ENCODE data around the gene ALG6.

Gene ALG6

GRCh38 chr1:63367215-63368103 lies at the start of gene ALG6:
TSS of gene ALG6 (plus strand) at chr1:63367627. CDS start at chr1:63370978, 3,351 bp downstream.
- DNase-seq (ENCODE audit: low read depth, low spot score), result peak; percentile 82

- no peak for DNase-seq (ENCODE audit: low read depth, low spot score)
Observed at GRCh38 chr1:63317817-63318152, 49.6 kb upstream of the ALG6 start.

DNA sequence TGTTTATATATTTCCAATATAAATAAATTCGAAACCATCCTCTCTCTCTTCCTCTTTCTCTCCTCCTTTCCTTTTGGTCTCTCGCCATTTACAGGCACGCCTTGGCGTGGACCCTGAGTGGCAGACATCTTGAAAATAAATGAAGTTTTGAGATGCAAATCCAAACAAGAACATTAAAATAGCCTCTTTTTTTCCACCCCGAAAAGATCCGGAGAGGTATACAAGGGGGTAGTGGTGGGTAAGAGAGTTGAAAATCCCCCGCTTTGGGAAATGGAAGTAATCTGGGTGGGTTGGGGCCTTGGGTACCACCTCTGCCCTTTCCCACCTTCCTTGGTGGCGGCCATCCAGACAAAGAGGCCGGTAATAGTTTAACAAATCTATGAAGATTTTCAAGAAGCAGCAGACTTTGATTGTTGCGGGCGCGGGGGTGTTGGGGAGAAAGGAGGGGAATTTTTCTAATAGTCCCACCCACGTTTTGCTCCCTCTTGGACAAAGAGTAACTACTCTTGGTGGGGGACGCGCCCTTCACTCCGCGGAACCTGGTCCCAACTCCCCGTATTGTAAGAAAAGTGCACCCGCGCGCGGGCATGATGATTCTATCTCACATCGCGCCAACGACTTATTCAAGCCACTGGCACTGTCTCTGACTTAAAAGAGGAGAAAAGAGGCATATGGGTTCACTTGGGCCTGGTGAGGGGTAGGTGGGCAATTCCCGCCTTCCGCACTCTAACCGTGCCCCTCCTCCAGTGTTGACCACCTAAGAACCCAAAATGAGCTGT lies 49.0 kb upstream of the ALG6 start:
- DNase-seq (ENCODE audit: low read depth, low spot score), result no peak

DNA sequence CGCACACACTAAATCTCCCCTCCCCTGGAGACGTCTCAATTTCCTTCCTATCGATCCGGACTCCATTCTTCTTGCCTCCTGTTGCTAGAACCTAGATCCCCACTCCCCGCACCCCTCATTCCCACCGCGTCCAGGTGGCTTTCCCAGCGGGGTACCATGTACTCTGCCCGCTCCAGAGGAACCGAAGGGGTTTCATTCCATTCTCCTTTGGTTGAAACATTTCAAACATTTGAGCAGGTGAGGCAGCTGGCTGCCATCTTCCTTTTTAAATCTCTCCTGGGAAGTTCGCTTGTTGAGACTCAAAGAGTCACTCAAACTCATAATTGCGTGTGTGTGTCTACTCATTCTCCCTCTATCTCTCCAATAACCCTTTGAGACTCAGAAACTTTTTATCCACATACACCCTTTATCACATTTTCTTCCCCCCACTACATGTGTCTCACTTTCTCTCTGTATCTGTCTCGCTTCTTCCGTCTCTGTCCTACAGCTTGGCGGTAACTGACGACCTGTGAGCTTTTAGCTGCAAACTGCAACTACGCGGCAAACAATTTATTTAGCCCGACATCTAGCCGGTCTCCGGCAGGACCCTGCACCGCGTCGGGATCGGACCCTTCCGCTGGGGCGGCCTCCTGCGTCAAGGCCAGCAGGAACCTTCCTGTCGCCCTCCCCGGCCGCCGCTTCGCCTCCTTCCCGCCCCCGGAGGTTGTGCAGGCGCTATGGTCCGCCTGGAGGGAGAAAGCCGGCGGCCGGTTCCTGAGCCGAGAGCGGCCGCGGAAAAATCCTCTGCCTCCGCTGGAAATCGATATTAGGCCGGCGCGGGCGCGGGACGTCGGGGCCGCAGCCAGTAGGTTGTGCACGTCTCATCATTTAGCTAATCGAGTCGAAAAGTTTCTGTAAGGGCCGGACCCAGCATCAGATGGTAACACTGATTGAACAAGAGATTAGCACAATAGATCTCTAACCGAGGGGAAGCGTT lies 48.1 kb upstream of the ALG6 start:
- DNase-seq (ENCODE audit: low read depth, low spot score), result no peak

DNA sequence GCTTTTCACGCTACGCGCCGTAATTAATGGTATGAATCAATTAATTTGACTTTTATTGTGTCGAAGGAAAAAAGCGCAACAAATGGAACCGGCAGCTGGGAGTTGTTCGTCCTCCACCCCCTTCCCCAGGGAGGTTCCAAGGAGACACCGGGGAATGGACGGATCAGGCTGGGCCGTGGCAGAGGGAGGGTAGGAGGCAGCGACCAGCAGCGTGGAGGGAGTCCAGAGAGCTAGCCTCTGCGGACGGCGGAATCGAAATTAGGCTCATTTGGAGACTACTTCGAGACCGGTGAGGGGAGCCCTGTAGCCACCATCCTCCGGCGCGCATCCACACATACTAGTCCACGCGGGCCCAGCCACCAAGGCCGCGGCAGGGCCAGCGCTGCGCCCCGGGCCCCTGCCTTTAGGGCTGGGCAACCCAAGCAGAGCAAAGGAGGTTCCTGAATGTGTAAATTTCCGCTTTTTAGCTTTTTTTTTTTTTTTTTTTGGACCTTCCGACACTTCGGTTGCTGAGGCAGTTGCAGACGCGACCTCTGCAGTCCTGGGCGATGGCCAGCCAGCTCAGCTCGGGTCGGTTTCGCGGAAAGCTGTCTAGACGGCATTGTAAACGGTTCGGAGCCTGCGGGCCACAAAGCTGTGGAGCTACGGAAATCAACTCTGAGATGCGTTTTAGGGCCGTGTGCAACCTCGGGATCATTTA lies 47.3 kb upstream of the ALG6 start:
- no peak for DNase-seq (ENCODE audit: low read depth, low spot score)

DNA sequence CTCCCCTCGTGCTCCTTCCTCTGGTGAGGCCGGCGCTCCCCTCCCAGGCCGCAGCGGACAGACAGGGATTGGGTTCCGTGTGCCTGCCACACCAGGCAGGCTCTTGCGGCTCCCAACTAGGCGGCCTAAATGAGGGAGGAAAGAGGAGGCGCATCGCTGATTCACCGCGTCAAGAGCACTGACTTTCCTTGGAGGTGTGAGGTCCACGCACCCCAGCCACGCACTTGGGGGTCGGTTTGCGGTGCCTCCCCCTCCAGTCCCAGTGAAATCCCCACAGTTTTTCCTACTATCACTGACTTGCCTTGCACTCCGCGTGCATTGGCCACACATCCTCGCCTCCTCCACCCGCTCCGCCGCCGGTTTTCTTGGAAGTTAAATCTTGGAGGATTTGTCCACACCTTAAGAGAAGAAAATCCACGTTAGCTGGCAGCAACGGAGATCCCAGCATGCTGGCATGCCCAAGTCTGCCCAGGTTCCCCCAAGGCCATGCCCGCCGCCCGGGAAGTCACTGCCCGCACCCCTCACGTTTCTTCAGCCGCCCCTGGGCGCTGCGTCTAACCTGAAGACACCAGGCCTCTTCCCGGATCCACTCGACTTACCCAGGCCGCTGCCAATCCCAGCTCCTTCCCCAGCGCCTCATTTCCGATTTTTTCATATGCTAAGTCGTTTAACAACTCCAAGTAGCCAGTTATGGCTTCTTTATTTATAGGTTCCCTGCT lies 46.2 kb upstream of the ALG6 start:
- DNase-seq (ENCODE audit: low read depth, low spot score), result no peak

DNA sequence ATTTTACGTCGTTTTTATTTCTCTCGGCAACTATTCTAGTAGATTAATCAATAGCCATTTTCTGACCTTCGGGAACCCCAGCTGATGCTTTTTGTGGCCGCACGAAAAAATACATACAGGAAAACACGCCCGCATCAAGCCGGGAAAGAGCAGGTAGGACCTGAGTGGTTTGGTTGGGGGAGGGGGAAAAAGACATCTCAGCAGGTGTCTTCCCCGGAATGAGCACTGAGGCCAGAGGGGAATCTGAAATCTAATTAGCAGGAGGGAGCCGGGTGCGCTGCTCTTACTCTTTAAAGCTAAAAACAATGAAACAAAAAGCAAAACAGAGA lies 45.7 kb upstream of the ALG6 start:
- no peak for DNase-seq (ENCODE audit: low read depth, low spot score)

GRCh38 chr1:63322114-63322943 lies 45.1 kb upstream of the ALG6 start, which contains the start of gene FOXD3:
TSS of gene FOXD3 (plus strand) at chr1:63322567. CDS start at chr1:63323059, 492 bp downstream.
- no peak for DNase-seq (ENCODE audit: low read depth, low spot score)

DNA sequence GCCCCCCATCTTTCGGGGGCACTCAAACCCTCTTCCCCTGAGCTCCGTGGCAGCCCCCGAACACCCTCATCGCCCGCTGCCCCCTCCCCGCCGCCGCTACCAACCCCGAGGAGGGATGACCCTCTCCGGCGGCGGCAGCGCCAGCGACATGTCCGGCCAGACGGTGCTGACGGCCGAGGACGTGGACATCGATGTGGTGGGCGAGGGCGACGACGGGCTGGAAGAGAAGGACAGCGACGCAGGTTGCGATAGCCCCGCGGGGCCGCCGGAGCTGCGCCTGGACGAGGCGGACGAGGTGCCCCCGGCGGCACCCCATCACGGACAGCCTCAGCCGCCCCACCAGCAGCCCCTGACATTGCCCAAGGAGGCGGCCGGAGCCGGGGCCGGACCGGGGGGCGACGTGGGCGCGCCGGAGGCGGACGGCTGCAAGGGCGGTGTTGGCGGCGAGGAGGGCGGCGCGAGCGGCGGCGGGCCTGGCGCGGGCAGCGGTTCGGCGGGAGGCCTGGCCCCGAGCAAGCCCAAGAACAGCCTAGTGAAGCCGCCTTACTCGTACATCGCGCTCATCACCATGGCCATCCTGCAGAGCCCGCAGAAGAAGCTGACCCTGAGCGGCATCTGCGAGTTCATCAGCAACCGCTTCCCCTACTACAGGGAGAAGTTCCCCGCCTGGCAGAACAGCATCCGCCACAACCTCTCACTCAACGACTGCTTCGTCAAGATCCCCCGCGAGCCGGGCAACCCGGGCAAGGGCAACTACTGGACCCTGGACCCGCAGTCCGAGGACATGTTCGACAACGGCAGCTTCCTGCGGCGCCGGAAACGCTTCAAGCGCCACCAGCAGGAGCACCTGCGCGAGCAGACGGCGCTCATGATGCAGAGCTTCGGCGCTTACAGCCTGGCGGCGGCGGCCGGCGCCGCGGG lies 44.2 kb upstream of the ALG6 start:
- DNase-seq (ENCODE audit: low read depth, low spot score), result no peak

- DNase-seq (ENCODE audit: low read depth, low spot score), result no peak
Observed at GRCh38 chr1:63323865-63324778, 43.3 kb upstream of the ALG6 start.

- no peak for DNase-seq (ENCODE audit: low read depth, low spot score)
Observed at GRCh38 chr1:63324779-63325119, 42.7 kb upstream of the ALG6 start.

GRCh38 chr1:63325279-63325985 lies 42.0 kb upstream of the ALG6 start:
- no peak for DNase-seq (ENCODE audit: low read depth, low spot score)

GRCh38 chr1:63326106-63326472 lies 41.3 kb upstream of the ALG6 start:
- no peak for DNase-seq (ENCODE audit: low read depth, low spot score)

- no peak for DNase-seq (ENCODE audit: low read depth, low spot score)
Observed at GRCh38 chr1:63326473-63327380, 40.7 kb upstream of the ALG6 start.

DNA sequence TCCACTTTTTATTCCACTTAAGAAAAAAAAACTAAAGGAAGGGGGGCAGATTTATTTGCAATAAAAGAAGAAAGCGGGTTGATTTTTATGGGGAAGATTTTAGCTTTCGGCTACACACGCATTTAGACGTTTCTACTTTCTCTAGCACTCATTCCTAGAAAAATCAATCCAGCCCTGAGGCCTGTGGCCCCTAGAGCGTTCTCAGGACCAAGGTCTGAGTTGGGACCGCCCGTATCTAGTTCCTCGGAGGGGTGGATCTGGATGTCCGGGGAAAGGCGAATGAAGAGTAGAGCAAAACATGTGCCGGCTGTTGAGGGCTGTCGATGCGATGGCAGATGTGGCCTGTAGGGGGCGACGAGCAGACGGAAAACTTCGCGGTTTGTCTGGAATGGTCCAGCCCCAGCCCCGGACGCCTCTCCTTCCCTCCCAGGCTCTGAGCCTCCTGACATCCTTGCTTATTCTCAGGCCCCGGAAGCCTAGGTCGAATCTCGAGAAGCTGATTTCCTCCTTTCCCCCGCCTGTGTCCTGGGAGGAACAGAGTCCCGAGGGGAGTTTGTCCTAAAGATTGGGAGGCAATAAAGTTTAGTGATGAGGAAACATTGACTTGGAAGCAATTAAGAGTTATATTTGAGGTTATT lies 39.9 kb upstream of the ALG6 start:
- DNase-seq (ENCODE audit: low read depth, low spot score), result no peak

Measured in activated naive CD8-positive, alpha-beta T cell treated with anti-CD3 and anti-CD28 coated beads, Interleukin-2, amount 50 U/mL, for 16 hours (primary cell).